HG03571 (cell line): ENCODE data around the gene MOV10.
A peak's percentile ranks its signal among the peaks of the same experiment; 100 is the strongest.

Experiments
- ATAC-seq: cut with Tn5 transposase; IDR thresholded peaks from one replicate; pipeline ENCODE4 v1.9.1; 2021; ENCODE audit not compliant: unreplicated experiment

The MOV10 gene

GRCh38 chr1:112673592-112674439, 643 bp upstream of the MOV10 start:
- no peak for ATAC-seq

GRCh38 chr1:112674986-112675727, 698 bp downstream of the MOV10 start:
- peak; percentile 29 for ATAC-seq

- no peak for ATAC-seq
Observed at GRCh38 chr1:112675728-112676381, 1.4 kb downstream of the MOV10 start.

- ATAC-seq, result no peak
Observed at GRCh38 chr1:112676543-112676942, 2.1 kb downstream of the MOV10 start.

GRCh38 chr1:112677501-112677900, 3.0 kb downstream of the MOV10 start:
- no peak for ATAC-seq

GRCh38 chr1:112678605-112679004, 4.1 kb downstream of the MOV10 start:
- ATAC-seq, result no peak

GRCh38 chr1:112685913-112686312, 11.5 kb downstream of the MOV10 start:
- ATAC-seq, result no peak

GRCh38 chr1:112686417-112686816, 12.0 kb downstream of the MOV10 start:
- no peak for ATAC-seq

GRCh38 chr1:112686835-112687234, 12.4 kb downstream of the MOV10 start:
- ATAC-seq, result no peak

- no peak for ATAC-seq
Observed at GRCh38 chr1:112687361-112687760, 12.9 kb downstream of the MOV10 start.

- no peak for ATAC-seq
Observed at GRCh38 chr1:112687785-112688496, 13.5 kb downstream of the MOV10 start.

GRCh38 chr1:112688781-112689193, 14.3 kb downstream of the MOV10 start:
- ATAC-seq, result no peak

- ATAC-seq, result no peak
Observed at GRCh38 chr1:112689196-112689841, 14.9 kb downstream of the MOV10 start.

GRCh38 chr1:112689842-112690237, 15.4 kb downstream of the MOV10 start:
- ATAC-seq, result no peak

- ATAC-seq, result no peak
Observed at GRCh38 chr1:112692681-112693080, 18.2 kb downstream of the MOV10 start.

- no peak for ATAC-seq
Observed at GRCh38 chr1:112693821-112694220, 19.4 kb downstream of the MOV10 start.

- no peak for ATAC-seq
Observed at GRCh38 chr1:112694363-112694929, 20.0 kb downstream of the MOV10 start.

- ATAC-seq, result no peak
Observed at GRCh38 chr1:112695276-112695675, 20.8 kb downstream of the MOV10 start.

- ATAC-seq, result no peak
Observed at GRCh38 chr1:112696578-112697314, 22.3 kb downstream of the MOV10 start.
